ENCODE data around the gene ARCN1.

ARCN1 gene

GRCh38 chr11:118572061-118572980 is at the start of gene ARCN1:
TSS of gene ARCN1 (plus strand) at chr11:118572409. CDS start at chr11:118572548, 139 bp downstream.
- DNase-seq: peak; percentile 83

GRCh38 chr11:118522571-118523072 is 49.6 kb upstream of the ARCN1 start:
- no peak for DNase-seq

GRCh38 chr11:118524356-118524755 is 47.9 kb upstream of the ARCN1 start:
- DNase-seq: no peak

- DNase-seq: no peak
These were observed 47.3 kb upstream of the ARCN1 start for GRCh38 chr11:118524757-118525470.

GRCh38 chr11:118526688-118527087 is 45.5 kb upstream of the ARCN1 start:
- DNase-seq: no peak

- no peak for DNase-seq
These were observed 45.1 kb upstream of the ARCN1 start, which contains the start of gene TTC36 for GRCh38 chr11:118527109-118527508. TSS of gene TTC36 (plus strand) at chr11:118527474. CDS start at chr11:118527495, 21 bp downstream.

- no peak for DNase-seq
These were observed 43.7 kb upstream of the ARCN1 start for GRCh38 chr11:118528511-118528910.

- no peak for DNase-seq
These were observed 42.5 kb upstream of the ARCN1 start for GRCh38 chr11:118529584-118530175.

- DNase-seq: no peak
These were observed 42.0 kb upstream of the ARCN1 start for GRCh38 chr11:118530180-118530682.

GRCh38 chr11:118530683-118531596 is 41.3 kb upstream of the ARCN1 start, which contains the start of gene TMEM25:
TSS of gene TMEM25 (plus strand) at chr11:118531192. CDS start at chr11:118531802, 610 bp downstream.
- DNase-seq: peak; percentile 73

GRCh38 chr11:118531597-118532084 is 40.6 kb upstream of the ARCN1 start:
- no peak for DNase-seq

- no peak for DNase-seq
These were observed 40.1 kb upstream of the ARCN1 start for GRCh38 chr11:118532091-118532490.

GRCh38 chr11:118532852-118533768 is 39.1 kb upstream of the ARCN1 start:
- no peak for DNase-seq

GRCh38 chr11:118533769-118534729 is 38.2 kb upstream of the ARCN1 start:
- no peak for DNase-seq

GRCh38 chr11:118535261-118535660 is 36.9 kb upstream of the ARCN1 start:
- no peak for DNase-seq

GRCh38 chr11:118536726-118537125 is 35.5 kb upstream of the ARCN1 start:
- DNase-seq: no peak

- DNase-seq: no peak
These were observed 34.7 kb upstream of the ARCN1 start for GRCh38 chr11:118537409-118537980.

GRCh38 chr11:118544010-118544646 is 28.1 kb upstream of the ARCN1 start:
- DNase-seq: no peak
